HG03469 (cell line): ENCODE data around the gene NT5C.
"Not testable (repeated sequence)": the region's sequence is repeated elsewhere in the genome, so short reads cannot be mapped to it uniquely, and the experiment has no call there.

ENCODE experiments used
- ATAC-seq: cut with Tn5 transposase; IDR thresholded peaks from one replicate; pipeline ENCODE4 v1.9.1; 2021; ENCODE audit warnings: mild to moderate bottlenecking, moderate library complexity, moderate number of reproducible peaks; ENCODE audit not compliant: unreplicated experiment

The NT5C gene

GRCh38 chr17:75131278-75132017 lies at the start of gene NT5C:
NT5C (minus strand) TSS chr17:75131742; CDS start chr17:75131707, 35 bp downstream.
- peak; percentile 53 for ATAC-seq

DNA sequence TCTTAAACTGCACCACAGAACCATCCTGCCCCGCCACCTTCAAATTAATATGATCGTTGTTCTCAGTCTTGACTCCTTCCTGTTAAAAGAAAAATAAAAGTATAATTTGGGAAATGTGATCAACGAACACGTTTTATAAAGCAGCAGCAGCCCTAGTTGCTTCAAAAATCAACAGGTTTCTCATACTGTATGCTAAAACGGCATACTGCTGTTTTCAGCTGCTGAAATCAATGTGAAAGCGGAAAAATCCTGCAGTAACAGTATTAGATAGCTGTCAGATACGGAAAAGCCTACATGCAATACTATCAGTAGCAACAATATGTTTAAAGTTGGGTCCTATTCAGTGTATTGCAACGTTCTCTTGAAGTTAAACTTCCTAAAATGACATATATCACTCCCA lies 49.6 kb upstream of the NT5C start:
- ATAC-seq: no peak

DNA sequence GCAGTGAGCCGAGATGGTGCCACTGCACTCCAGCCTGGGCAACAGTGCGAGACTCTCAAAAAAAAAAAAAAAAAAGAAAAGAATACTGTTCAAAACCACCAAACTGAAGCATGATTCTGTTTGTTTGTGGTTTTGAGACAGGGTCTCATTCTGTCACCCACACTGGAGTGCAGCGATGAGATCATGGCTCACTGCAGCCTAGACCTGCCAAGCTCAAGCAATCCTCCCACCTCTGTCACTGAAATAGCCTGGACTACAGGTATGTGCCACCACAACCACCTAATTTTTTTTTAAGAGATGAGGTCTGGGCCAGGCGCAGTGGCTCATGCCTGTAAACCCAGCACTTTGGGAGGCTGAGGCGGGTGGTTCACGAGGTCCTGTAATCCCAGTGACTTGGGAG lies 46.9 kb upstream of the NT5C start:
- ATAC-seq: no peak

DNA sequence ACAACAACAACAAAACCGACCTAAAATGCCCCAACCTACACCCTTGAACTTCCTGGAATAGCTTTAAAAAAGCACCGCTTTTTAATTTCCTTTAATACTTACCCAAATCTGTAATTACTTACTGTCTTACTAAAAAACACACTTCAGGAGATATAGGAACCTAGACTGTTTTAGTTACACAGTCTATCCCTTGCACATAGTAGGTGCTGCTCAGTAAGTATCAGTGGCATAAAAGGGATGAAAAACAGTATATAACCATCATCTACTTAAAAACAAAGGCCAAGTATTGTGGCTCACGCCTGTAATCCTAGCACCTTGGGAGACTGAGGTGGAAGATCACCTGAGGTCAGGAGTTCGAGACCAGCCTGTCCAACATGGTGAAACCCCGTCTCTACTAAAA lies 45.1 kb upstream of the NT5C start:
- no peak for ATAC-seq

DNA sequence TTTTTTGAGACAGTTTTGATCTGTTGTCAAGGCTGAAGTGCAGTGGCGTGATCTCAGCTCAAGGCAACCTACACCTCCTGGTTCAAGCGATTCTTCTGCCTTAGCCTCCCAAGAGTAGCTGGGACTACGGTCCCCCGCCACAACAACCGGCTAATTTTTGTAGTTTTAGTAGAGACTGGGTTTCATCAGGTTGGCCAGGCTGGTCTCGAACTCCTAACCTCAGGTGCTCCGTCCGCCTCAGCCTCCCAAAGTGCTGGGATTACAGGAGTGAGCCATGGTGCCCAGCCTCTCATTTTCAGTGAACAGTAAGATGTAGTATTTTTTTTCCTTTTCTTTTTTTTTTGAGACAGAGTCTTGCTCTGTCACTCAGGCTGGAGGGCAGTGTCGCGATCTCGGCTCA lies 43.5 kb upstream of the NT5C start:
- ATAC-seq: no peak

DNA sequence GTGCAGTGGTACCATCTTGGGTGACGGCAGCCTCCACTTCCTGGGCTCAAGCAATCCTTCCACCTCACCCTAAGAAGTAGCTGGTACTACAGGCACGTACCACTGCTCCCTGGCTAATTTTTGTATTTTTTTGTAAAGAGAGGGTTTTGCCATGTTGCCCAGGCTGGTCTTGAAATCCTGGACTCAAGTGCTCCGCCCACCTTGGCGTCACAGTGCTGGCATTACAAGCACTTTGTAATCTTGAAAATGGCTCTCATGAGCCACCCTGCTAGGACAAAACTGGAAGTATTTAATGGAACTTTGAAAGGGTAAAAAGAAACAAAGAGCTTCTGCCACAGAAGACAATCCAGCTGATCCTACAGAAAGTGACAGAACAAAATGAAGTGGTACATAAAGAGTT lies 42.0 kb upstream of the NT5C start:
- no peak for ATAC-seq

- ATAC-seq: no peak
Measured at GRCh38 chr17:75168998-75169397, 37.5 kb upstream of the NT5C start.

DNA sequence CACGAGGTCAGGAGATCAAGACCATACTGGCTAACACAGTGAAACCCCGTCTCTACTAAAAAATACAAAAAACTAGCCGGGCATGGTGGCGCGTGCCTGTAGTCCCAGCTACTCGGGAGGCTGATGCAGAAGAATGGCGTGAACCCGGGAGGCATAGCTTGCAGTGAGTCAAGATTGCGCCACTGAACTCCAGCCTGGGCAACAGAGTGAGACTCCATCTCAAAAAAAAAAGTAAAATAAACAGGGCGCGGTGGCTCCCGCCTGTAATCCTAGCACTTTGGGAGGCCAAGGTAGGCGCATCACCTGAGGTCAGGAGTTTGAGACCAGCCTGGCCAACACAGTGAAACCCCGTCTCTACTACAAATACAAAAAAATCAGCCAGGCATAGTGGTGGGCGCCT lies 33.1 kb upstream of the NT5C start:
- ATAC-seq: not testable (repeated sequence)

DNA sequence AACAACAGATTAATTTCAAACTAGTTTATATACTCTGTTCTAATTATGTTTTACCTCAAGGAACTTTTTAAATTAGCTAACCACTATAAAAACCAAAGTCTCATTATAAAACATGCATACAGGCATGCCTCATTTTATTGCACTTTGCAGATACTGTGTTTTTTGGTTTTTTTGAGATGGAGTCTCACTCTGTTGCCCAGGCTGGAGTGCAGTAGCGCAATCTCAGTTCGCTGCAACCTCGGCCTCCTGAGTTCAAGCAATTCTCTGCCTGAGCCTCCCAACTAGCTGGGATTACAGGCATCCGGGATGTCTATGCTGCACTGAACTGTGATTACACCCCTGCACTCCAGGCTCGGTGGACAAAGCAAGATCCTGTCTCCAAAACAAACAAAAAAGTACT lies 31.5 kb upstream of the NT5C start:
- ATAC-seq: no peak

GRCh38 chr17:75160211-75160610 lies 28.7 kb upstream of the NT5C start:
- no peak for ATAC-seq

DNA sequence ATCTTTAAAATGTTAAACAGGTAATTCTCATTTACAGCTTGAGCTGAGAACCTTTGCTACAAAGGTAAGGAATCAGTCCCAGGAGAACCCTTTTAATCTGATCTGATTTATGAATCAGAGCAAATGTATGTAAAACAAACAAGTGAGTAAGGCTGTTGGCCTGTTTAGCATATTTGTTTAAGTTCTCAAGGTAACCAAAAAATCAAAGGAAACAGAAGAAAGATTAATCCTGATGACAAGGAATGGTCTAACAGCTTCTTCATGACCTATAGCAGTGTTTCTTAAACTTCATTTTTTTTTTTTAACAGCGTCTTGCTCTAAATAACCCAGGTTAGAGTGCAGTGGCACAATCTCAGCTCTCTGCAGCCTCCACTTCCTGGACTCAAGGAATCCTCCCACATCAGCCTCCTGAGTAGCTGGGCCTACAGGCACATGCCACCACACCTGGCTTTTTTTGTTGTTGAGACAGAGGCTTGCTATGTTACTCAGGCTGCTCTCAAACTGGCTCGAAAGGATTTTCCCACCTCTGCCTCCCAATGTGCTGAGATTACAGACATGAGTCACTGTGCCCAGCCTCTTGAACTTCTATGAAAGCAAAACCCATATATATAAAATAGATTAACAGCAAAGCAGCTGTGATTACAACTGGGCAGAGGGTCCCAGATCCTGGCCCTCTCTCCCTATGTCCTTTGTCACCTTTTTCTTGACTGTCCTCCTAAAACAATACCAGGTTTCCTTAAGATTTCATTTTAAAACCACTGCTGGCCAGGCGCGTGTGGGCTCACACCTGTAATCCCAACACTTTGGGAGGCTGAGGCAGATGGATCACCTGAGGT lies 27.9 kb upstream of the NT5C start:
- ATAC-seq: no peak

DNA sequence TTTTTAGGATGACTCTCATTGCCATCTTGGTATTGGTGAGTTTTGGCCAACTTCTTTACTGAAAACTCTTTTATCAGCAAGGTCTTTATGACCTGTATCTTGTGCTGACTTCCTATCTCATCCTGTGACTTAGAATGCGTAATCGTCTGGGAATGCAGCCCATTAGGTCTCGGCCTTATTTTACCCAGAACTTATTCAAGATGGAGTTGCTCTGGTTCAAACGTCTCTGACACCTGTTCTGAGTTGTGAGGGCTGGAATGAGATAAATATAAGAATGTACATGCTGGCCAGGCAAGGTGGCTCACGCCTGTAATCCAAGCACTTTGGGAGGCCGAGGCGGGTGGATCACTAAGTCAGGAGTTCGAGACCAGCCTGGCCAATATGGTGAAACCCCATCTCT lies 26.9 kb upstream of the NT5C start:
- not testable (repeated sequence) for ATAC-seq

GRCh38 chr17:75155191-75155601 lies 23.7 kb upstream of the NT5C start:
- ATAC-seq: no peak

- ATAC-seq: peak; percentile 74
Measured at GRCh38 chr17:75154195-75155106, 22.9 kb upstream of the NT5C start, which contains the start of gene JPT1. JPT1 (minus strand) TSS chr17:75154512; CDS start chr17:75154397, 115 bp downstream.

GRCh38 chr17:75153780-75154194 lies 22.2 kb upstream of the NT5C start:
- peak; percentile 29 for ATAC-seq

GRCh38 chr17:75152922-75153779 lies 21.6 kb upstream of the NT5C start:
- ATAC-seq: no peak

DNA sequence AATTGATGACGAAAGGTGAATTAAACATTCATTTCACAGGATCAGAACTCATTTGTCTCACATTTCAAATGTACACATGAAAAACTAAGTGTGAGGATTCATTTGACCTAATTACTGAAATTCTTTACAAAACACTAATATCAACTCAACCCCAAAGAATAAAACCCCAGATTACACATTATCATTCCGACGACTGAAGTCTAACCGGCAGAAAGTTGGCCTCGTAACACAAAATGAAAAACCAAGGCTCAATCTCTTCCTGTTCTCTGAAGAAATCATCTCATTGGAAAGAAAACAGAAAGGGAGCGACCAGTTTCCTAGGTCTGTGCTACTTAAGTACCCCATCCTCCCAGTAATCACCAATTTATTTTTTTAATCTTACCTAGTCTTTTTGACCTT lies 21.0 kb upstream of the NT5C start:
- ATAC-seq: no peak

DNA sequence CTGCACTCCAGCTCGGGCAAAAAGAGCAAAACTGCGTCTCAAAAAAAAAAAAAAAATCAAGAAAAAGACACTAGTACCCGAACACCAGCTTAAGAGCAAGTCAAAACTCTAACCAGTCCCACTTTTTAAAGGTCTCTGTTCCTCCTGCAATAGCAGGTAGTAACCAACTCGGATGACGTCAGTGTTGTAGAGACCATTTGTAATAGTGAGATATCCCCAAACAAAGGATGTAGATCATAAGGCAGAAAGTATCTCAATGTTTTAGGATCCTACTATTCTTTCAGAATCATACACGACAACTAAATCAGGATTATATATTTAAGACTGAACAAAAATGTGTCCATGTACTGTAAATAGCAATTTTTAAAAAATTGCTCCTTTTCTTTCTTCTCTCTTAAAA lies 20.4 kb upstream of the NT5C start:
- no peak for ATAC-seq

DNA sequence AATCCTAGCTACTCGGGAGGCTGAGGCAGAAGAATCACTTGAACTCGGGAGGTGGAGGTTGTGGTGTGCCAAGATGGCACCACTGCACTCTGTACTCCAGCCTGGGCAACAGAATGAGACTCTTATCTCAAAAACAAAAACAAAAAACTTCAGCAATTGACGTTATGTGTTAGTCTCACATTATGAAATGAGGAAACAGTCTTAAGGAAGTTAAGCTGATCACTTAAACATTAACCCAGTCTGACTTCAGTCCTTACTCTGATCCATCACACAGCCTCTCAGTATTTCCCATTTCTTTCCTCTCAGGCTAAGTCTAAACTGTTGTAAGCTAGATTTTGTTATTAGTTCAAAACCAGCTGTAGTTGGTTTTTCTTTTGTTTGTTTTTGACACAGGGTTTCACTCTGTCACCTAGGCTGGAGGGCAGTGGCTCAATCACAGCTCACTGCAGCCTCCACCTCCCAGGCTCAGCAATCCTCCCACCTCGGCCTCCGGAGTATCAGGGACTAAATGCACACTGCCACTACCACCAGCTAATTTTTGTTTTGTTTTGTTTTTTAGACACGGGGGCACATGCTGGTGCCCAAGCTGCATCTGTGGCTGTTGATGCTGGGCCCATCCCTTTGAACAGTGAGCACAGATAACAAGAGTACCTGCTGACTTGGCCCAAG lies 16.5 kb upstream of the NT5C start:
- ATAC-seq: no peak

DNA sequence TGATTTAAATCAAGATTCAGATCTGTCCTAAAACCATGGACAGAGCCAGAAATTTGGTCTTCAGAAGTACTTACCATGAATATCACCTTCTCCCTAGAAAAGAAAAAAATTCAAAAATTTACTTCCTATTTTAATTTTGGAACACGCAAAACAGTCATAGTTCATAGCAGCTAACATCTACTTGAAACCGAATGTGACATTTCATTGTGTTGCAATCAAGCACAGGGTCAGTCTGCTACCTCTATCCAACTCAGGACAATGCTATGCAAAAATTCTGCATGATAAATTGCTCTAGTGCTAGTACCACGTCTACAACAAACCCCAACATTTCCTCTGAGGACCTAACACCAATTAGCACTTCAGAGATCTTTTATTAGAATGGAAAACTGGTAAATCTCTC lies 15.1 kb upstream of the NT5C start:
- no peak for ATAC-seq
